WTC11 (cell line): ENCODE measurements around the gene FEN1. TPM values are rescaled to one million over a fixed set of nuclear protein-coding genes. Genes with fewer than 3 reads are reported as not detected.

Experiments used
- ATAC-seq: fragments of 200-7000 bp; cut with Tn5 transposase; 2 replicates; pipeline ENCODE4 v1.10.0; 2021; ENCODE audit warnings: mild to moderate bottlenecking, moderate library complexity
- CTCF ChIA-PET: fragments of 300-600 bp; sonication (Branson Sonifier 250); formaldehyde crosslinking; loops from one replicate; lab custom pipeline; 2021; ENCODE audit warnings: antibody characterized with exemption; lab: Charles Lee
- POLR2A ChIA-PET: fragments of 350-600 bp; sonication (Branson Sonifier 250); formaldehyde crosslinking; loops from one replicate; lab custom pipeline; 2021; ENCODE audit warnings: antibody characterized with exemption; lab: Charles Lee
- DNase-seq: peaks from one replicate; pipeline ENCODE4 v3.0.0; 2021; ENCODE audit warnings: low spot score
- H3K27ac Mint-ChIP-seq: 2 replicates; pipeline ENCODE4 v1.8.0; 2021; ENCODE audit warnings: mixed read lengths
- H3K27me3 Mint-ChIP-seq: 2 replicates; pipeline ENCODE4 v1.8.0; 2021; ENCODE audit warnings: low read depth, mild to moderate bottlenecking, moderate library complexity, mixed read lengths
- H3K36me3 Mint-ChIP-seq: 2 replicates; pipeline ENCODE4 v1.8.0; 2021; ENCODE audit warnings: mixed read lengths
- H3K4me1 Mint-ChIP-seq: 2 replicates; pipeline ENCODE4 v1.8.0; 2022; ENCODE audit warnings: mixed read lengths
- H3K4me3 Mint-ChIP-seq: 2 replicates; pipeline ENCODE4 v1.8.0; 2021; ENCODE audit warnings: mild to moderate bottlenecking, moderate library complexity, mixed read lengths
- H3K9me3 Mint-ChIP-seq: 2 replicates; pipeline ENCODE4 v1.8.0; 2021; ENCODE audit warnings: mixed read lengths
- AFF4 ChIP-seq: sonication (generic); formaldehyde crosslinking; IDR thresholded peaks from 2 replicates; pipeline ENCODE4 v1.8.1; 2023; ENCODE audit warnings: mild to moderate bottlenecking, missing genetic modification reagents, borderline replicate concordance
- CBFB ChIP-seq: sonication (generic); formaldehyde crosslinking; IDR thresholded peaks from 2 replicates; pipeline ENCODE4 v1.8.1; 2022; ENCODE audit warnings: mild to moderate bottlenecking, low read depth, missing genetic modification reagents
- ETV6 ChIP-seq: sonication (generic); formaldehyde crosslinking; IDR thresholded peaks from 2 replicates; pipeline ENCODE4 v1.8.1; 2022; ENCODE audit warnings: mild to moderate bottlenecking, missing genetic modification reagents
- FOXP1 ChIP-seq: sonication (generic); formaldehyde crosslinking; IDR thresholded peaks from 2 replicates; pipeline ENCODE4 v1.8.0; 2022; ENCODE audit warnings: missing genetic modification reagents, mild to moderate bottlenecking, moderate library complexity, borderline replicate concordance
- HMGA2 ChIP-seq: fragments of 250-450 bp; sonication (Bioruptor Pico); IDR thresholded peaks from 2 replicates; pipeline ENCODE4 v1.4.0; 2021; ENCODE audit warnings: mild to moderate bottlenecking, moderate library complexity
- NFE2L1 ChIP-seq: sonication (generic); formaldehyde crosslinking; IDR thresholded peaks from 2 replicates; pipeline ENCODE4 v1.8.1; 2023; ENCODE audit warnings: missing genetic modification reagents
- SOX15 ChIP-seq: fragments of 250-450 bp; sonication (Bioruptor Pico); IDR thresholded peaks from 2 replicates; pipeline ENCODE4 v1.9.0; 2021; ENCODE audit warnings: mild to moderate bottlenecking
- ZBTB21 ChIP-seq: sonication (generic); formaldehyde crosslinking; IDR thresholded peaks from 2 replicates; pipeline ENCODE4 v1.8.1; 2023; ENCODE audit warnings: mild to moderate bottlenecking, missing genetic modification reagents, borderline replicate concordance
- ZNF121 ChIP-seq: sonication (generic); formaldehyde crosslinking; IDR thresholded peaks from 2 replicates; pipeline ENCODE4 v1.8.0; 2023; ENCODE audit warnings: missing genetic modification reagents
- ZNF232 ChIP-seq: sonication (generic); formaldehyde crosslinking; IDR thresholded peaks from 2 replicates; pipeline ENCODE4 v1.8.0; 2022; ENCODE audit warnings: mild to moderate bottlenecking, missing genetic modification reagents
- ZNF263 ChIP-seq: sonication (generic); formaldehyde crosslinking; IDR thresholded peaks from 2 replicates; pipeline ENCODE4 v1.8.1; 2022; ENCODE audit warnings: low read depth, mild to moderate bottlenecking, moderate library complexity, missing genetic modification reagents
- total RNA-seq: library from RNA; stranded (reverse); gene quantifications from 3 replicates; pipeline ENCODE4 v1.2.3, GENCODE V29; 2021
- TF ChIP-seq, protein P1 (sequence below): fragments of 250-450 bp; sonication (Bioruptor Pico); IDR thresholded peaks from 2 replicates; pipeline ENCODE4 v1.9.0; 2021; ENCODE audit warnings: mild to moderate bottlenecking
- TF ChIP-seq, protein P2 (sequence below): sonication (generic); formaldehyde crosslinking; IDR thresholded peaks from 2 replicates; pipeline ENCODE4 v1.8.1; 2022; ENCODE audit warnings: low read depth, mild to moderate bottlenecking, moderate library complexity, missing genetic modification reagents, borderline replicate concordance
- TF ChIP-seq, protein P3 (sequence below): sonication (generic); formaldehyde crosslinking; IDR thresholded peaks from 2 replicates; pipeline ENCODE4 v1.8.0; 2023; ENCODE audit warnings: mild to moderate bottlenecking, missing genetic modification reagents
- TF ChIP-seq, protein P4 (sequence below): fragments of 200-600 bp; IDR thresholded peaks from 2 replicates; pipeline ENCODE4 v1.8.0; 2022; ENCODE audit warnings: antibody characterized with exemption

Gene FEN1
- total RNA-seq, 1 experiment from 2014 or later = 96.3 TPM

DNA sequence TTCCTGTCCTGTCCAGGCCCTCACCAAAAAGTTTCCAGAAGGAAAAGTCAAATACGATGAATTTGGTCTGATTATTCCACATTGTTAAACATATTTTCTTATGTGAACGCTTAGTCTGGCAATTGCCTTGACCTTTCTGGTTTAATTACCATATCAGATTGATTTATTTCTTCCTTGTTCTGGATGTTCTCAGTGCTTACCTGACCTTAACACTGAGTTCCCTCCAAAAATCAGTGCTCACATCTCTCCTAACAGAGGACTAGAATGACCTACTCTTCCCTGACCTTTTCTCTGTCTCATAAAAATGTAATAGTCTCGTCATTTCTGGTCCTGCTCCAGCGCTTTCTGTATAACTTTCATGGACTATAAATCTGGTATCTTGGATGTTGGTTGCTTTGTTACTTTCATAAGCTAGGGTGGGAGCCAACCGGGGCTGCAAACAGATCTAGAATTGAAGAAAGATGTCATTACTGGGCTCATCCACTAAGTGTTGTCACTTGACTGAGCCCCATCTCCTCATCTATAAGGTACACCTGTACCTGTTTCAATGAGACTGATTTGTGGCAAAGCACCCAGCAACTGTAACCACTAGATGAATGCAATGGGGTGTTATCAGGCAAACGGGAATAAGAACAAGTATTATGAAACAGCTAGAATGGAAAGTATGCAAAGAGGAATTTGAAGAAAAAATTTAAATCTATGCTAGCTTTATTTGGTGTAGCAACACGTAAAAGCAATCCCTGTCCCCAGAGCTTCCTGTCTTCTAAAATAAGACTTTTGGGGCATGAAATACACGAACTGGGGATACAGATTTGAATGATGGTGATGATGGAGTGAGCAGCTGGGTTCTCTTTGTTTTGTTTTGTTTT lies 37.8 kb downstream of the FEN1 start:
- no peaks in the 10 kb centered on the region for H3K9me3 Mint-ChIP-seq
- H3K4me1 Mint-ChIP-seq = peaks cover 71% of the 10 kb centered on the region
- no peak for TF ChIP-seq SOX15 (CRISPR knock-in tag)
- TF ChIP-seq, protein P1, sequence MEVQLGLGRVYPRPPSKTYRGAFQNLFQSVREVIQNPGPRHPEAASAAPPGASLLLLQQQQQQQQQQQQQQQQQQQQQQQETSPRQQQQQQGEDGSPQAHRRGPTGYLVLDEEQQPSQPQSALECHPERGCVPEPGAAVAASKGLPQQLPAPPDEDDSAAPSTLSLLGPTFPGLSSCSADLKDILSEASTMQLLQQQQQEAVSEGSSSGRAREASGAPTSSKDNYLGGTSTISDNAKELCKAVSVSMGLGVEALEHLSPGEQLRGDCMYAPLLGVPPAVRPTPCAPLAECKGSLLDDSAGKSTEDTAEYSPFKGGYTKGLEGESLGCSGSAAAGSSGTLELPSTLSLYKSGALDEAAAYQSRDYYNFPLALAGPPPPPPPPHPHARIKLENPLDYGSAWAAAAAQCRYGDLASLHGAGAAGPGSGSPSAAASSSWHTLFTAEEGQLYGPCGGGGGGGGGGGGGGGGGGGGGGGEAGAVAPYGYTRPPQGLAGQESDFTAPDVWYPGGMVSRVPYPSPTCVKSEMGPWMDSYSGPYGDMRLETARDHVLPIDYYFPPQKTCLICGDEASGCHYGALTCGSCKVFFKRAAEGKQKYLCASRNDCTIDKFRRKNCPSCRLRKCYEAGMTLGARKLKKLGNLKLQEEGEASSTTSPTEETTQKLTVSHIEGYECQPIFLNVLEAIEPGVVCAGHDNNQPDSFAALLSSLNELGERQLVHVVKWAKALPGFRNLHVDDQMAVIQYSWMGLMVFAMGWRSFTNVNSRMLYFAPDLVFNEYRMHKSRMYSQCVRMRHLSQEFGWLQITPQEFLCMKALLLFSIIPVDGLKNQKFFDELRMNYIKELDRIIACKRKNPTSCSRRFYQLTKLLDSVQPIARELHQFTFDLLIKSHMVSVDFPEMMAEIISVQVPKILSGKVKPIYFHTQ (CRISPR knock-in tag) = no peak
- TF ChIP-seq ETV6 (CRISPR knock-in tag) = no peak
- no peak for TF ChIP-seq ZNF263
- TF ChIP-seq HMGA2 (CRISPR knock-in tag) = no peak
- no peak for TF ChIP-seq NFE2L1 (CRISPR knock-in tag)
- TF ChIP-seq, protein P2, sequence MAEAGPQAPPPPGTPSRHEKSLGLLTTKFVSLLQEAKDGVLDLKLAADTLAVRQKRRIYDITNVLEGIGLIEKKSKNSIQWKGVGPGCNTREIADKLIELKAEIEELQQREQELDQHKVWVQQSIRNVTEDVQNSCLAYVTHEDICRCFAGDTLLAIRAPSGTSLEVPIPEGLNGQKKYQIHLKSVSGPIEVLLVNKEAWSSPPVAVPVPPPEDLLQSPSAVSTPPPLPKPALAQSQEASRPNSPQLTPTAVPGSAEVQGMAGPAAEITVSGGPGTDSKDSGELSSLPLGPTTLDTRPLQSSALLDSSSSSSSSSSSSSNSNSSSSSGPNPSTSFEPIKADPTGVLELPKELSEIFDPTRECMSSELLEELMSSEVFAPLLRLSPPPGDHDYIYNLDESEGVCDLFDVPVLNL (CRISPR knock-in tag) = no peak
- no peak for TF ChIP-seq FOXP1 (CRISPR knock-in tag)
- TF ChIP-seq ZBTB21 (CRISPR knock-in tag) = no peak
- no peak for TF ChIP-seq AFF4 (CRISPR knock-in tag)
- TF ChIP-seq ZNF232 (CRISPR knock-in tag) = no peak
- TF ChIP-seq, protein P3, sequence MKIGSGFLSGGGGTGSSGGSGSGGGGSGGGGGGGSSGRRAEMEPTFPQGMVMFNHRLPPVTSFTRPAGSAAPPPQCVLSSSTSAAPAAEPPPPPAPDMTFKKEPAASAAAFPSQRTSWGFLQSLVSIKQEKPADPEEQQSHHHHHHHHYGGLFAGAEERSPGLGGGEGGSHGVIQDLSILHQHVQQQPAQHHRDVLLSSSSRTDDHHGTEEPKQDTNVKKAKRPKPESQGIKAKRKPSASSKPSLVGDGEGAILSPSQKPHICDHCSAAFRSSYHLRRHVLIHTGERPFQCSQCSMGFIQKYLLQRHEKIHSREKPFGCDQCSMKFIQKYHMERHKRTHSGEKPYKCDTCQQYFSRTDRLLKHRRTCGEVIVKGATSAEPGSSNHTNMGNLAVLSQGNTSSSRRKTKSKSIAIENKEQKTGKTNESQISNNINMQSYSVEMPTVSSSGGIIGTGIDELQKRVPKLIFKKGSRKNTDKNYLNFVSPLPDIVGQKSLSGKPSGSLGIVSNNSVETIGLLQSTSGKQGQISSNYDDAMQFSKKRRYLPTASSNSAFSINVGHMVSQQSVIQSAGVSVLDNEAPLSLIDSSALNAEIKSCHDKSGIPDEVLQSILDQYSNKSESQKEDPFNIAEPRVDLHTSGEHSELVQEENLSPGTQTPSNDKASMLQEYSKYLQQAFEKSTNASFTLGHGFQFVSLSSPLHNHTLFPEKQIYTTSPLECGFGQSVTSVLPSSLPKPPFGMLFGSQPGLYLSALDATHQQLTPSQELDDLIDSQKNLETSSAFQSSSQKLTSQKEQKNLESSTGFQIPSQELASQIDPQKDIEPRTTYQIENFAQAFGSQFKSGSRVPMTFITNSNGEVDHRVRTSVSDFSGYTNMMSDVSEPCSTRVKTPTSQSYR (CRISPR knock-in tag) = no peak
- TF ChIP-seq CBFB (CRISPR knock-in tag) = no peak
- TF ChIP-seq, protein P4, sequence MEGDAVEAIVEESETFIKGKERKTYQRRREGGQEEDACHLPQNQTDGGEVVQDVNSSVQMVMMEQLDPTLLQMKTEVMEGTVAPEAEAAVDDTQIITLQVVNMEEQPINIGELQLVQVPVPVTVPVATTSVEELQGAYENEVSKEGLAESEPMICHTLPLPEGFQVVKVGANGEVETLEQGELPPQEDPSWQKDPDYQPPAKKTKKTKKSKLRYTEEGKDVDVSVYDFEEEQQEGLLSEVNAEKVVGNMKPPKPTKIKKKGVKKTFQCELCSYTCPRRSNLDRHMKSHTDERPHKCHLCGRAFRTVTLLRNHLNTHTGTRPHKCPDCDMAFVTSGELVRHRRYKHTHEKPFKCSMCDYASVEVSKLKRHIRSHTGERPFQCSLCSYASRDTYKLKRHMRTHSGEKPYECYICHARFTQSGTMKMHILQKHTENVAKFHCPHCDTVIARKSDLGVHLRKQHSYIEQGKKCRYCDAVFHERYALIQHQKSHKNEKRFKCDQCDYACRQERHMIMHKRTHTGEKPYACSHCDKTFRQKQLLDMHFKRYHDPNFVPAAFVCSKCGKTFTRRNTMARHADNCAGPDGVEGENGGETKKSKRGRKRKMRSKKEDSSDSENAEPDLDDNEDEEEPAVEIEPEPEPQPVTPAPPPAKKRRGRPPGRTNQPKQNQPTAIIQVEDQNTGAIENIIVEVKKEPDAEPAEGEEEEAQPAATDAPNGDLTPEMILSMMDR = no peak
- TF ChIP-seq ZNF121 (CRISPR knock-in tag) = no peak
- H3K4me3 Mint-ChIP-seq = peak overlapping the region; percentile 85
- no peak for ATAC-seq
- DNase-seq = no peak
- POLR2A ChIA-PET = interaction anchor here (0.9 to 6.5 kb wide), 3 partner anchors 15 to 125 kb away, joined by 3 to 66 read pairs (median 5); partner anchors contain the start of genes FADS1, FEN1 and TMEM258
- peak overlapping the region; percentile 88 for H3K27ac Mint-ChIP-seq
- no peaks in the 10 kb centered on the region; the same call in 1 of the 2 replicates for H3K36me3 Mint-ChIP-seq
- no peaks in the 10 kb centered on the region for H3K27me3 Mint-ChIP-seq
- CTCF ChIA-PET = interaction anchor here (1.2 to 4.7 kb wide), 6 partner anchors 12 to 117 kb away, joined by 3 to 40 read pairs (median 8); partner anchors contain the start of gene FADS1
